ENCODE measurements around the gene AK8.

DNA sequence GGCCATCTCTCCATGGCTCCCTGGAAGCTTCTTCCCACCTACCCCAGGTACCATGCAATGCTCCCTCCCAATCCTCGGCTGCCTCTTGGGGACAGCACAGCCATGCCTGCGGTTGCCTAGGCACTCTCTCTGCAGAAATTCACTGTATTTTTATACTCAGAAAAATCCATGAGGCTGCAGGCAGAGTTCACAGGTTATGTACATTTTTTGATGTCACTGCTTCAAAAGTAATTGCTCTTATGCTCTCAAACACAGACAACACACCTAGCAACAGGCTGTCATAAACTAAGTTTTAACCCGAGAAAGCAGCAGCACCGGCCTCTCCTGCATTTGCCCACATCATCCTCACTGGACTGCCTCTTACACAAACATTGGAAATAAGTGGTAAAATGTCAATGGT lies 102.4 kb downstream of the AK8 start:
- TF ChIP-seq CTCF (IDR thresholded peaks at IDR 0.05) (no peak), POLR2A (IDR thresholded peaks at IDR 0.05) (no peak), POLR2AphosphoS5 (IDR thresholded peaks at IDR 0.05) (no peak), EP300 (IDR thresholded peaks at IDR 0.05) (no peak)

Measured in stomach (tissue), 4 donors.